SK-N-MC (cell line): ENCODE data around the gene SIVA1.

Source experiments
- DNase-seq: peaks from one replicate; pipeline ENCODE4 v3.0.0-alpha.2; 2011; ENCODE audit warnings: low read depth, low spot score
- H3K27ac ChIP-seq: fragments of 200-600 bp; sonication (generic); 2 replicates; pipeline ENCODE4 v1.5.1; 2016; ENCODE audit warnings: mixed run types
- H3K36me3 ChIP-seq: fragments of 200-600 bp; sonication (generic); 2 replicates; pipeline ENCODE4 v1.6.1; 2017; ENCODE audit warnings: antibody characterized with exemption, low read length, mixed read lengths; ENCODE audit not compliant: insufficient read depth
- H3K4me3 ChIP-seq: fragments of 200-600 bp; sonication (generic); 2 replicates; pipeline ENCODE4 v1.5.1; 2016
- H3K9ac ChIP-seq: fragments of 200-600 bp; sonication (generic); 2 replicates; pipeline ENCODE4 v1.8.0; 2017; ENCODE audit warnings: mixed run types, mixed read lengths; ENCODE audit not compliant: insufficient read length
- H3K9me3 ChIP-seq: fragments of 200-600 bp; sonication (generic); 2 replicates; pipeline ENCODE4 v1.6.1; 2017; ENCODE audit warnings: low read depth, mild to moderate bottlenecking, antibody characterized with exemption, low read length, moderate library complexity, mixed read lengths
- EZH2 ChIP-seq: fragments of 200-600 bp; sonication (generic); IDR thresholded peaks from one replicate; pipeline ENCODE4 v1.6.1; 2017; ENCODE audit warnings: antibody characterized with exemption
- FOXP2 ChIP-seq: optimal IDR thresholded peaks from 2 replicates; pipeline ENCODE3; 2011; ENCODE audit warnings: mild to moderate bottlenecking, moderate library complexity; ENCODE audit not compliant: insufficient read depth; ENCODE audit errors: extremely low read length, control extremely low read depth
- POLR2AphosphoS5 ChIP-seq: IDR thresholded peaks from 2 replicates; pipeline ENCODE4 v1.6.1; 2012; ENCODE audit warnings: mild to moderate bottlenecking, low read depth, low read length, borderline replicate concordance

Gene SIVA1

GRCh38 chr14:104730487-104730886, 22.5 kb upstream of the SIVA1 start:
- H3K9me3 ChIP-seq: no peaks in the 10 kb centered on the region
- H3K4me3 ChIP-seq: no peak overlapping the region
- H3K27ac ChIP-seq: no peak overlapping the region
- no peak overlapping the region for H3K9ac ChIP-seq
- DNase-seq: no peak
- H3K36me3 ChIP-seq: no peaks in the 10 kb centered on the region
- no peak for TF ChIP-seq EZH2
- TF ChIP-seq FOXP2: no peak
- no peak for TF ChIP-seq POLR2AphosphoS5

GRCh38 chr14:104731320-104732294, 21.3 kb upstream of the SIVA1 start:
- no peaks in the 10 kb centered on the region for H3K36me3 ChIP-seq
- no peak overlapping the region for H3K9ac ChIP-seq
- H3K27ac ChIP-seq: no peak overlapping the region
- H3K4me3 ChIP-seq: no peak overlapping the region
- H3K9me3 ChIP-seq: no peaks in the 10 kb centered on the region
- no peak for DNase-seq
- TF ChIP-seq EZH2: no peak
- no peak for TF ChIP-seq FOXP2
- no peak for TF ChIP-seq POLR2AphosphoS5

GRCh38 chr14:104732355-104732804, 20.6 kb upstream of the SIVA1 start:
- DNase-seq: no peak
- Histone ChIP-seq H3K9ac (no peak overlapping the region), H3K27ac (no peak overlapping the region), H3K4me3 (no peak overlapping the region), H3K9me3 (no peaks in the 10 kb centered on the region), H3K36me3 (no peaks in the 10 kb centered on the region)
- no peak for TF ChIP-seq FOXP2
- no peak for TF ChIP-seq EZH2
- TF ChIP-seq POLR2AphosphoS5: no peak

- H3K9me3 ChIP-seq: no peaks in the 10 kb centered on the region
- no peak overlapping the region for H3K27ac ChIP-seq
- no peak for TF ChIP-seq FOXP2
- no peak for TF ChIP-seq POLR2AphosphoS5
- no peak for DNase-seq
- no peak overlapping the region for H3K4me3 ChIP-seq
- H3K9ac ChIP-seq: no peak overlapping the region
- no peaks in the 10 kb centered on the region for H3K36me3 ChIP-seq
Observed at GRCh38 chr14:104732931-104733681, 19.8 kb upstream of the SIVA1 start.

GRCh38 chr14:104734051-104734587, 18.8 kb upstream of the SIVA1 start:
- Histone ChIP-seq H3K9ac (no peak overlapping the region), H3K36me3 (no peaks in the 10 kb centered on the region), H3K9me3 (no peaks in the 10 kb centered on the region), H3K4me3 (no peak overlapping the region), H3K27ac (no peak overlapping the region)
- DNase-seq: no peak
- TF ChIP-seq POLR2AphosphoS5: no peak
- TF ChIP-seq EZH2: no peak
- TF ChIP-seq FOXP2: no peak

- Histone ChIP-seq H3K4me3 (no peak overlapping the region), H3K9me3 (no peaks in the 10 kb centered on the region), H3K9ac (no peak overlapping the region), H3K36me3 (no peaks in the 10 kb centered on the region), H3K27ac (no peak overlapping the region)
- TF ChIP-seq EZH2 (no peak), POLR2AphosphoS5 (no peak)
- no peak for DNase-seq
Observed at GRCh38 chr14:104734601-104734990, 18.4 kb upstream of the SIVA1 start.

GRCh38 chr14:104734991-104735779, 17.8 kb upstream of the SIVA1 start:
- Histone ChIP-seq H3K27ac (no peak overlapping the region), H3K9me3 (no peaks in the 10 kb centered on the region), H3K36me3 (no peaks in the 10 kb centered on the region), H3K4me3 (no peak overlapping the region), H3K9ac (no peak overlapping the region)
- TF ChIP-seq POLR2AphosphoS5 (no peak), FOXP2 (no peak), EZH2 (no peak)
- DNase-seq: no peak
